ENCODE data around the gene ITFG2. TPM values are rescaled to one million over a fixed set of nuclear protein-coding genes. Genes with fewer than 3 reads are reported as not detected.

The ITFG2 gene
- 12.4 TPM for total RNA-seq
- long read RNA-seq, transcript ITFG2-201 (12 exons, 2,361 nt), result major isoform, 13 of 28 reads
- long read RNA-seq, partial matches to known transcripts, result 4 of 28 reads
- long read RNA-seq, other reads (novel, unspliced or antisense), result 11 of 28 reads

DNA sequence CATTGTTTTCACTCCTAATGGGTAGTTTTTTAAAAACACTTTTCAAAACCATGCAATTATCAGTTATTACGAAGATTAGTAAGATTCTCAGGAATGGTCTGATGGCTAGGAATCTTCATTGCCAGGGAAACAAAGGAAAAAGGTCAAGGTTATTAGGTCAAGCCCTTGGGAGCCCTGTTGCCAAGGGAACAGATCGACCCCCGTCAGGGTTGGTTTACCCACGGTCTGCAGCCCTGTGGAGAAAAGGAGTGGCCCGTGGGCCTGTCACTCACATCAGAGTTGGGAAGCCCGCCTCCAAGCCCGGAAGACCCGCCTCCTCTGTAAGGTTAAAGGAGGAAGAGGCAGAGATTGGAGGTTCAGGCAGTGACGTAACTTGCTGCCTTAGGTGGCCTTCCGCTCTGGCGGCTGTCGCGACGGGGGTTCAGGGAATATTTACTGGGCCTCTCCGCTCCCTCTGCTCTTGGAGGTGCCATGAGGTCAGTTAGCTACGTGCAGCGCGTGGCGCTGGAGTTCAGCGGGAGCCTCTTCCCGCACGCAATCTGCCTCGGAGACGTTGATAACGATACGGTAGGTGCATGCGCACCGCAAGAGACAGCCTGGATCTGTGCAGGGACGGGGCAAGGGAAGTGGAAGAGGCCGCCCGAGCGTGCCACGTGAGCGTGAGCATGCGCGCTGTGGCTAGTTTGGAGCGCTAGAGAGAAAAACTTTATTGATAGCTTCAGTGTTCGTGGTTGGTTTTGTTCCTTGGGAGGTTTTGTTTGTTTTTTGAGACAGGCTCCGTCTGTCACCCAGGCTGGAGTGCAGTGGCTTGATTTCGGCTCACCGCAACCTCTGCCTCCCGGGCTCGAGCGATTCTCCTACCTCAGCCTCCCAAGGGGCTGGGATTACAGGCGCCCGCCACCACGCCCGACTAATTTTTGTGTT lies at the start of gene ITFG2:
ITFG2 (plus strand) TSS at position 379 of the 924 bp plus-strand sequence; CDS start at position 472, 93 bp downstream.
- TF ChIP-seq, protein P1, sequence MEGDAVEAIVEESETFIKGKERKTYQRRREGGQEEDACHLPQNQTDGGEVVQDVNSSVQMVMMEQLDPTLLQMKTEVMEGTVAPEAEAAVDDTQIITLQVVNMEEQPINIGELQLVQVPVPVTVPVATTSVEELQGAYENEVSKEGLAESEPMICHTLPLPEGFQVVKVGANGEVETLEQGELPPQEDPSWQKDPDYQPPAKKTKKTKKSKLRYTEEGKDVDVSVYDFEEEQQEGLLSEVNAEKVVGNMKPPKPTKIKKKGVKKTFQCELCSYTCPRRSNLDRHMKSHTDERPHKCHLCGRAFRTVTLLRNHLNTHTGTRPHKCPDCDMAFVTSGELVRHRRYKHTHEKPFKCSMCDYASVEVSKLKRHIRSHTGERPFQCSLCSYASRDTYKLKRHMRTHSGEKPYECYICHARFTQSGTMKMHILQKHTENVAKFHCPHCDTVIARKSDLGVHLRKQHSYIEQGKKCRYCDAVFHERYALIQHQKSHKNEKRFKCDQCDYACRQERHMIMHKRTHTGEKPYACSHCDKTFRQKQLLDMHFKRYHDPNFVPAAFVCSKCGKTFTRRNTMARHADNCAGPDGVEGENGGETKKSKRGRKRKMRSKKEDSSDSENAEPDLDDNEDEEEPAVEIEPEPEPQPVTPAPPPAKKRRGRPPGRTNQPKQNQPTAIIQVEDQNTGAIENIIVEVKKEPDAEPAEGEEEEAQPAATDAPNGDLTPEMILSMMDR (IDR thresholded peaks at IDR 0.05; ENCODE audit: borderline replicate concordance), result no peak
- intact Hi-C loops (cut with micrococcal nuclease), result no loop called here
- peak within 1 kb of the TSS; percentile 90 for H3K4me3 ChIP-seq
- no peaks in the 10 kb centered on the region for H3K9me3 ChIP-seq (replicated peaks)
- H3K27me3 ChIP-seq (ENCODE audit: low read depth), result no peaks in the 10 kb centered on the region
- peak; percentile 98 for DNase-seq
- H3K27ac ChIP-seq (replicated peaks), result peak within 1 kb of the TSS; percentile 99
- peaks cover 27% of the 10 kb centered on the region for H3K4me1 ChIP-seq
- H3K36me3 ChIP-seq, result peaks cover 19% of the 10 kb centered on the region

DNA sequence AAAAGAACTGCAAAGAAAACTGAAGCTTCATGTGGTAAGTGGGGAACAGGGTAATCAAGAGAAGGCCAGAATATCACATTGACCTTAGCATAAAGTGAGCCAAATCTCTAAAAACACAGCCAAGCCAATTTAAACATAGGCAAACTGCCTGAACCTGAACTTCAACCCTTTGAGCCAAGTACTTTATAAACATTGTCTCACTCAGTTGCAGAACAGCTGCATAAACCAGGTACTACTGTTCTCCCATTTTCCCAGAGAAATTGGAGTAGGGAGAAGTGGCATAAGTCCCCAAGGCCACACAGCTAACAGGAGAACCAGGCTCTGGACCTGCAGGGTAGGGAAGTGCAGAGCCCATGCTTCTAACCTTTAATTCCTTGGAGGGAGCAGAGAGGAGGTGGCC lies 48.1 kb upstream of the ITFG2 start:
- Histone ChIP-seq H3K27ac (replicated peaks) (no peak overlapping the region), H3K36me3 (no peaks in the 10 kb centered on the region), H3K4me1 (no peaks in the 10 kb centered on the region), H3K9me3 (replicated peaks) (no peaks in the 10 kb centered on the region), H3K4me3 (no peak overlapping the region), H3K27me3 (ENCODE audit: low read depth) (no peaks in the 10 kb centered on the region)
- TF ChIP-seq, protein P1 (IDR thresholded peaks at IDR 0.05; ENCODE audit: borderline replicate concordance), result no peak
- intact Hi-C loops (cut with micrococcal nuclease), result no loop called here
- no peak for DNase-seq

- TF ChIP-seq, protein P1 (IDR thresholded peaks at IDR 0.05; ENCODE audit: borderline replicate concordance), result no peak
- DNase-seq, result no peak
- intact Hi-C loops (cut with micrococcal nuclease), result no loop called here
- H3K9me3 ChIP-seq (replicated peaks), result no peaks in the 10 kb centered on the region
- no peaks in the 10 kb centered on the region for H3K4me1 ChIP-seq
- no peak overlapping the region for H3K4me3 ChIP-seq
- H3K27me3 ChIP-seq (ENCODE audit: low read depth), result no peaks in the 10 kb centered on the region
- H3K27ac ChIP-seq (replicated peaks), result no peak overlapping the region
- H3K36me3 ChIP-seq, result no peaks in the 10 kb centered on the region
Observed at GRCh38 chr12:2765052-2765451, 47.4 kb upstream of the ITFG2 start.

- TF ChIP-seq, protein P1 (IDR thresholded peaks at IDR 0.05; ENCODE audit: borderline replicate concordance), result no peak
- no peak for DNase-seq
Observed at GRCh38 chr12:2765608-2766007, 46.9 kb upstream of the ITFG2 start.

GRCh38 chr12:2768224-2768961 lies 44.1 kb upstream of the ITFG2 start:
- H3K4me1 ChIP-seq, result no peaks in the 10 kb centered on the region
- H3K9me3 ChIP-seq (replicated peaks), result no peaks in the 10 kb centered on the region
- intact Hi-C loops (cut with micrococcal nuclease), result no loop called here
- DNase-seq, result no peak
- TF ChIP-seq, protein P1 (IDR thresholded peaks at IDR 0.05; ENCODE audit: borderline replicate concordance), result no peak
- no peak overlapping the region for H3K4me3 ChIP-seq
- H3K36me3 ChIP-seq, result no peaks in the 10 kb centered on the region
- no peaks in the 10 kb centered on the region for H3K27me3 ChIP-seq (ENCODE audit: low read depth)
- no peak overlapping the region for H3K27ac ChIP-seq (replicated peaks)

More at GRCh38 chr12:2765608-2766007, 46.9 kb upstream of the ITFG2 start:
- Histone ChIP-seq H3K4me3 (no peak overlapping the region), H3K27me3 (ENCODE audit: low read depth) (no peaks in the 10 kb centered on the region), H3K9me3 (replicated peaks) (no peaks in the 10 kb centered on the region), H3K4me1 (no peaks in the 10 kb centered on the region), H3K27ac (replicated peaks) (no peak overlapping the region), H3K36me3 (no peaks in the 10 kb centered on the region)
- intact Hi-C loops (cut with micrococcal nuclease), result no loop called here
